ENCODE results near the gene FAM83E.
"Not testable (repeated sequence)": the region's sequence is repeated elsewhere in the genome, so short reads cannot be mapped to it uniquely, and the experiment has no call there.

The FAM83E gene

DNA sequence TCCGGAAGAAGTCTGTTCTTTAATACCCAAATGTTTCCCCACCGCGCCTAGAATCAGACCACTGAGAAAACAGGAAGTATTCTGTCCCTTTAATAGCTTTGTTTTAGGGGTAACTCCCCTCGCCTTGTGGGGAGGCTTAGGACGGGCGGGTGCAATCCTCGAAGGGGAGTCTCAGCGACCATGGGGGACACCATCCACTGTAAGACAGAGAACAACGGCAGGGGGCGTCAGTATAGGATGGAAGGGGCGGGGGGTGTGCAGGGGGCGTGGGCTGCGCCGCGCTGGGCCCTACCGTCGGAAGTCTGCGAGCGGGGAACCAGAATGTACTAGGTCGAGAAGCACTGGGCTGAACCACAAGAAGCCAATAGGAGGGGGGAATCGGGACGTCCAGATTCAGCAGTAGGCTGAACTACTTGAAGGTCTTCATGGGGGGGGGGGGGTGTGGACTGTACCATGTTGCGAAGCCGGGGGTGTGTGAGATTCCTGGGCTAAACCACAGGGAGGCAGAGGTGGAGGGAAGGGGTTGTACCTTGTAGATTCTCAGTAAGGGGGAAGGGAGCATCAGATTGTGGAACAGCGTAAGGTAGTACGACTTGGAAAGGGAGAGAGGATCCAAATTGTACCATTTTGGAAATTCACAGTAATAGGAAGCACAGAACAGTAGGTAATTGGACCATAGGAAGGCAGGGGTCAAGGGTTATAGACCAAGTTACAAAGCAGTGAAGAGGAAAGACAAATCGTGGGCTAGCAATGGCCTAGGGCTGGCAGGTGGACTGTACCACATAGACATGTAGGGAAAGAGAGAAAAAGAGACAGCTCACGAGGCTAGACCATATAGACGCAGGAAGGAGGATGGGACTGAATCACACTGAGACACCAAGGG is 23.3 kb upstream of the FAM83E start:
- Histone ChIP-seq H3K4me1 (ENCODE audit: control insufficient read depth, insufficient read depth, low read length) (peaks cover 37% of the 10 kb centered on the region), H3K36me3 (ENCODE audit: control insufficient read depth, insufficient read depth, low read length) (peaks cover under 1% of the 10 kb centered on the region), H3K27me3 (ENCODE audit: control insufficient read depth, insufficient read depth, low read length) (no peaks in the 10 kb centered on the region), H3K9ac (ENCODE audit: low read length) (peak overlapping the region; percentile 92), H3K4me3 (ENCODE audit: low read length) (peak overlapping the region; percentile 85), H3K9me3 (ENCODE audit: control insufficient read depth, low read length) (no peaks in the 10 kb centered on the region)

DNA sequence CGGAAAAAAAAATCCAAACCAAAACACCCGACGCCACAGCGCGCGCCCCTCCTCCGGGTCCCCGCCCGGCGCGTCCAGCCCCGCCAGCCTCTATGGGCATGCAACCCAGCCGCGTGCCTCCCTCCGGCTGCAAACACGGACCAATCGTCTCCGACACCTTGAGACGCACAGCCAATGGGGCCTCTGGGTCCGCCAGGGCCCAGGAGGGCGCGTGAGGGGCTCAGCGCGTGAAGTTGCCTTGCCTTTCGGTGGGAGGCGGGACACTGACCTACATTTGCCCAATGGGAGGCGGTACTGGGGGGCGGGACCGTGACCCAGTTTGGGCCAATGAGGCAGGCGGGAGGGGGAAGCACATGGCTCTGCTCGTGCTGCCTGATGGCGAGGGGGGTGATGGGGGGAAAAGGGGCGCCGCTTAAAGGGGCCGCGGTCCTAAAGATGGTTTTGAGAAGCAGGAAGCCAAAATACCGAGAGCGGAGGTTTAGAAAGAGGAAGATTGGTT is 22.6 kb upstream of the FAM83E start:
- Histone ChIP-seq H3K36me3 (ENCODE audit: control insufficient read depth, insufficient read depth, low read length) (peaks cover 3% of the 10 kb centered on the region), H3K27me3 (ENCODE audit: control insufficient read depth, insufficient read depth, low read length) (no peaks in the 10 kb centered on the region), H3K9me3 (ENCODE audit: control insufficient read depth, low read length) (no peaks in the 10 kb centered on the region), H3K4me3 (ENCODE audit: low read length) (peak overlapping the region; percentile 85), H3K9ac (ENCODE audit: low read length) (peak overlapping the region; percentile 92), H3K4me1 (ENCODE audit: control insufficient read depth, insufficient read depth, low read length) (peaks cover 44% of the 10 kb centered on the region)

DNA sequence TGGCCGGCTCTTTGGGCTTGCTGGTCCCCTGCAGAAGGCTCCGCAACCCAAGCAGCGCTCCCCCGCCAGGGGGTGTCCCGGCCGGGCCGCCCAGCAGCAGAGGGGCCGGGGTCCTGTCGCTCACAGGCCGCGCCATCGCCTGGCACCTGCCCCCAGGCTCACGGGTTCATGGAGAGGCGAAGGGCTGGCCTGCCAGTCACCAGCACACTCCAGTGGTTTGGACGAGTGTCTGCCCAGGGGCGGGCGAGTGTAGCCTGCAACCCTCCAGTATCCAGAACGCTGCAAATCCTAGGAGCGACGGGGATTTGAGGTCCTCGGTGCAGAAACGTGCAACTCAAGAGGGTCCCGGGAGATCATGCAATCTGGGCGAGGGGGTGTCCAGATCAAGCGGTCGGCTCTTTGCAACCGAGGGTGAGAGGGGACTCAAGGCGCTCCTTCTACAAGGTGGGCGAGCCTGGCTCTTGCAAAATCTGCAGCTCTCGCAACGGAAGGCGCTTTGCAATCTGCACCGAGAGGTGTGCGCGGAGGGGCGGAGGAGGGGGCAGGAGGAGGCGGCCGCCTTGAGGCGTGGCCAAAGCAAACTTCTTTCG is 22.1 kb upstream of the FAM83E start, which contains the start of gene DBP:
Gene DBP (minus strand): TSS at position 521 of the 590 bp plus-strand sequence. CDS start 385 bp downstream, at position 136.
- H3K9me3 ChIP-seq (ENCODE audit: control insufficient read depth, low read length), result no peaks in the 10 kb centered on the region
- H3K4me1 ChIP-seq (ENCODE audit: control insufficient read depth, insufficient read depth, low read length), result peaks cover 46% of the 10 kb centered on the region
- H3K27me3 ChIP-seq (ENCODE audit: control insufficient read depth, insufficient read depth, low read length), result no peaks in the 10 kb centered on the region
- peak within 1 kb of the TSS; percentile 85 for H3K4me3 ChIP-seq (ENCODE audit: low read length)
- H3K36me3 ChIP-seq (ENCODE audit: control insufficient read depth, insufficient read depth, low read length), result peaks cover 3% of the 10 kb centered on the region
- H3K9ac ChIP-seq (ENCODE audit: low read length), result peak within 1 kb of the TSS; percentile 92

DNA sequence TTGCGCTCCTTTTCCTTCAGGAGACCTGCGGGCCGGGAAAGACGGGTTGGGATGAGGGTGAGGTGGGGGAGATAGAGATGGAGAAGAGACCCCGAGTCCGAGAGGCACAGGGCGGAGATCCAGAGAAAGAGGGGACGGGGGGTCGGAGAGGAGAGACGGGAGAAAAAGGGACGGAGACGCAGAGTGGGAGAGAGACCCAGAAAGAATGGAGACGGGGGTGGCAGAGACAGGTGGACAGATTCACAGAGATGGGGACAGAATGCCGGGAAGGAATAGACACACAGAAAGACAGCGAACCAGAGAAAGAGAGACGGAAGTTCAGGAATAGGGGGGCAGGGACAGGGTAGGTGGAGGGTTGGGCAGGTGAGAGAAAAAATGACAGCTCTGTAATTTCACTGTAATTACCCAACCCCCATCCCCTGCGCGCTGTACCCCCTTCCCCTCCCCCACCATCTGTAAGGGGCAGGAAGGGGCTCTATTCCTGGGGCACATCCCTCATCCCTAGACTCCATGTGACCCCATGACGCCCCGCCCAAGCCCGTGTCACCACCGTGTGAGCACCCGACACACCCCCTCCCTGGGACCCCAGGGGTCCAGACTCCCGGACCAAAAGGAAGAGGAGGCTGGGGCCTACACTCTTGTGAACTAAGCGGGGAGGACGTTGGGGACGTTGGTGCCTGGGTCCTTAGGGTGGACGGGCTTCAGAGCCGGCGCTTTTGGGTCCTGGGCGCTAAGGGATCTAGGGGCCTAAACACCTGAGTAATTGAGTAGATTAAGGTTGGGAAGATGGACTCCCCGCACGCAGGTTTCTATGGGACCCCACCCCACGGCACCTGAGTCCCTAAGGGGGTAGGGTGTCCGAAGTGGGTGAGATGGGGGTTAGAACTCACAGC is 21.3 kb upstream of the FAM83E start:
- H3K4me1 ChIP-seq (ENCODE audit: control insufficient read depth, insufficient read depth, low read length), result peaks cover 51% of the 10 kb centered on the region
- H3K9ac ChIP-seq (ENCODE audit: low read length), result peak overlapping the region; percentile 80

DNA sequence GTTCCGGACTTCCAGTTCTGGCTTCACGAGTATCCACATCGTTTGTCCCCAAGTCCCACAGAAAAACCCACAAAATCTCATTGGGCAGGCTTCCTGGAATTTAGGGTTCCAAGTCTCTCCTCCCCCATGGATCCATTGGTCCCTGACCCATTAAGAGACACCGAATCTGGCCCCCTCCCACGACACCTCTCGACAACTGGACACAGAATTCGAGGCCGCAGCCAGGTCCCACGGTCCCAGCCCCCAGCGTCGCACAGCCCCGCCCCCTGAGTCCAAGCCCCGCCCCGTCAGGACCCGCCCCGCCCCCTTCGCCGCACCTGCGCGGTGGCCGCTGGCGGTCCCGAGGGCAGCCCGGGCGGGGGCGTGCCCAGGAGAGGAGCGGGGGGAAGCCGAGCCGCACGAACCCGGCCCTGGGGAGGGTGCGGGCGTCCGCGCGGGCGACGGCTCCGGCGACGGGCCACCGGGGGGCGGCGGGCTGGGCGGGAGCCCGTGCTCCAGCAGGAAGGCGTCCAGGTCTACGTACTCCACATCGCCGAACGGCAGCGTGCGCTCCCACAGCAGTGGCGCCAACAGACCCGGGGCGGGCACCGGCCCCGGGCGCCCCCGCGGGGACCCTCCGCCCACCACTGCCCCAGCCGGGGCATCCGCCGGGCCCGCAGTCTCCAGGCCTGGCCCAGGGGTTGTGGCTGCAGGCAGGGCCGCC is 20.5 kb upstream of the FAM83E start:
- peak overlapping the region; percentile 80 for H3K9ac ChIP-seq (ENCODE audit: low read length)
- H3K4me1 ChIP-seq (ENCODE audit: control insufficient read depth, insufficient read depth, low read length), result peaks cover 59% of the 10 kb centered on the region
- peak overlapping the region; percentile 44 for H3K4me3 ChIP-seq (ENCODE audit: low read length)
- H3K27me3 ChIP-seq (ENCODE audit: control insufficient read depth, insufficient read depth, low read length), result no peaks in the 10 kb centered on the region
- H3K36me3 ChIP-seq (ENCODE audit: control insufficient read depth, insufficient read depth, low read length), result peaks cover 3% of the 10 kb centered on the region
- no peaks in the 10 kb centered on the region for H3K9me3 ChIP-seq (ENCODE audit: control insufficient read depth, low read length)

More for the DNA sequence above, 21.3 kb upstream of the FAM83E start:
- Histone ChIP-seq H3K36me3 (ENCODE audit: control insufficient read depth, insufficient read depth, low read length) (peaks cover 3% of the 10 kb centered on the region), H3K27me3 (ENCODE audit: control insufficient read depth, insufficient read depth, low read length) (no peaks in the 10 kb centered on the region), H3K9me3 (ENCODE audit: control insufficient read depth, low read length) (no peaks in the 10 kb centered on the region), H3K4me3 (ENCODE audit: low read length) (peak overlapping the region; percentile 44)

DNA sequence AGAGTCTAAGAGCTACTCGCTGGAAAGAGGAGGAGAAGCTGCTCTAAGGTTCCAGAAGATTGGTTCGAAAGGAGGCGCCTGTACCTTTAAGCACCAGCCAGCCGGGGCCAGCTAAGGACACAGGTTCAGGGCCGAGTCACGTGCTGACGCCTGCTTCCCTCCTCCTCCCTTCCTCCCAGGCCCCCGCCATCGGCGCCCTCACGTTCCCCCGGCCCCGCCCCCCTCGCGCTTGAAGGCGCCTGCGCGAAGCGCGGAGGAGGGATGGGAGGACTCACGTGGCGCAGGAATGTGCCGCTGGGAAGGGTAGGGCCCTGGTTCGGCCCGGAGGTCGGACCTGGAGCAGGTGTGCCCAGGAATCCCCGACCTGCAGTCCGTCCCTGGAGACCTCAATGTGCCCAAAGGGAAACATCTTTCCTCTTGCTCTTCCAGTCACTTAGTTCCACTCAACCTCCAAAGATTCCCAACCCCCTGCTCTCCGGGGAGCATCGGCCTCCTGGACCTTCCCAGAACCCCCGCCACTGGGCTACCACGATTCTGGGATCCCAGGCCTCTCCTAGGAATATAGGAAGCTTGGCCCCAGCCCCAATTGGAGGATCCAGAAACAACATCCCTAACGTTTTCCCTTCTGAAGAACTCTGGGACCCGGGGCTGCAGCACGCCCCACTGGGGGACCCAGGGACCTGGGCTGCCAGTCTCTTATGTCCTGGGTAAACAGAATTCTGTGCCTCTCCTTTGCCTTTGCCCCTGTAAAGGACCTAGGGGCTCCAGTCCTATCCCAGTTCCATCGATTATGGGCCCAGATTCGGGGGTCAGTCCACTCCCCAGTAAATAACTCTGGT is 19.8 kb upstream of the FAM83E start:
- H3K4me1 ChIP-seq (ENCODE audit: control insufficient read depth, insufficient read depth, low read length), result peaks cover 63% of the 10 kb centered on the region
- H3K9ac ChIP-seq (ENCODE audit: low read length), result peak overlapping the region; percentile 49
- peak overlapping the region; percentile 12 for H3K4me3 ChIP-seq (ENCODE audit: low read length)
- no peaks in the 10 kb centered on the region for H3K27me3 ChIP-seq (ENCODE audit: control insufficient read depth, insufficient read depth, low read length)
- peaks cover 3% of the 10 kb centered on the region for H3K36me3 ChIP-seq (ENCODE audit: control insufficient read depth, insufficient read depth, low read length)
- no peaks in the 10 kb centered on the region for H3K9me3 ChIP-seq (ENCODE audit: control insufficient read depth, low read length)

DNA sequence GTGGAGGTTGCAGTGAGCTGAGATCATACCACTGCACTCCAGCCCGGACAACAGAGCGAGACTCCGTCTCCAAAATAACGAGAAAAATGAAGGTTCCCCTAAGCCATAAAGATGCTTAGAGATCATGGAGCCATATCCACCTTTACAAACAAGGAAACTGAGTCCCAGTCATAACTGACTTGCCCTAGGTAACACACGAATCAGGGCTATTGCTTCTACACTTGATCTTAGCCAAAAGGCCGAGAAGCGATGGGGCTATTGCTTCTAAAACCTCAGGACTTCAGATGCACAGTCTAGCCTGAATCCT is 19.1 kb upstream of the FAM83E start:
- no peaks in the 10 kb centered on the region for H3K9me3 ChIP-seq (ENCODE audit: control insufficient read depth, low read length)
- H3K4me3 ChIP-seq (ENCODE audit: low read length), result peak overlapping the region; percentile 12
- peak overlapping the region; percentile 10 for H3K9ac ChIP-seq (ENCODE audit: low read length)

DNA sequence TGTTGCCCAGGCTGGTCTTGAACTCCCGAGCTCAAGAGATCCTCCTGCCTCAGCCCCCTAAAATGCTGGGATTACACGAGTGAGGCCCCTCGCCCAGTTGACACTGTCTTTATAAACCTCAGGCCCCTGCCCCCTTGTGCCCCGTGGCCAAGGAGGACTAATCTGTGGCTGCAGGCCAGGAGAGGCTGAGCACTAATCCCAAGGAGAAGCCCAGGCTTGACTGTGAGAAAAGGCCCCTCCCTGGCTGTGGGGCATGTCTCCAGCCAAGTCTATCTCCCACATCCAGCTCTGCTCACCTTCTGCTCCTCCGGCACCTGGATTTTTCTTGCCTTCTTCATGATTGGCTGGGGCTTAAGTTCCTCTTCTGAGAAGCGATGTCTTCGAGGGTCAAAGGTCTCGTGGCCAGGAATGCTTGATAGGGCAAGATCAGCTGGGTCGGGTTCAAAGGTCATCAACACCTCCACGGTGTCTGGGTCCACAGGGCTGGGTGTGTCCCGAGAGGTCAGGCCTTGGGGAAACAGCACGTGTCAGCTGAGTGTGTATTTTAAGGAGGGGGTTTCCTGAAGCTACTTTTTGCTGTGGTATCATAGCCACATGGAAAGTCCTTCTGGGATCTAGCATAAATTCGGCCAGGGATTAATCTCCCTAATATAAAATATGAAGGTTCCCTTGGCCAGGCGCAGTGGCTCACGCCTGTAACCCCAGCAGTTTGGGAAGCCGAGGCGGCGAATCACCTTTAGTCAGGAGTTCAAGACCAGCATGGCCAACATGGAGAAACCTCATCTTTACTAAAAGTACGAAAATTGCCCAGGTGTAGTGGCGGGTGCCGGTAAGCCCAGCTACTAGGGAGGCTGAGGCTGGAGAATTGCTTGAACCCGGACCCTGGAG is 18.5 kb upstream of the FAM83E start:
- H3K9ac ChIP-seq (ENCODE audit: low read length), result peak overlapping the region; percentile 10
- peak overlapping the region; percentile 12 for H3K4me3 ChIP-seq (ENCODE audit: low read length)
- peaks cover 3% of the 10 kb centered on the region for H3K36me3 ChIP-seq (ENCODE audit: control insufficient read depth, insufficient read depth, low read length)
- H3K4me1 ChIP-seq (ENCODE audit: control insufficient read depth, insufficient read depth, low read length), result peaks cover 66% of the 10 kb centered on the region
- H3K27me3 ChIP-seq (ENCODE audit: control insufficient read depth, insufficient read depth, low read length), result no peaks in the 10 kb centered on the region
- no peaks in the 10 kb centered on the region for H3K9me3 ChIP-seq (ENCODE audit: control insufficient read depth, low read length)

More for the DNA sequence above, 19.1 kb upstream of the FAM83E start:
- H3K4me1 ChIP-seq (ENCODE audit: control insufficient read depth, insufficient read depth, low read length), result peaks cover 66% of the 10 kb centered on the region
- peaks cover 3% of the 10 kb centered on the region for H3K36me3 ChIP-seq (ENCODE audit: control insufficient read depth, insufficient read depth, low read length)
- H3K27me3 ChIP-seq (ENCODE audit: control insufficient read depth, insufficient read depth, low read length), result no peaks in the 10 kb centered on the region

DNA sequence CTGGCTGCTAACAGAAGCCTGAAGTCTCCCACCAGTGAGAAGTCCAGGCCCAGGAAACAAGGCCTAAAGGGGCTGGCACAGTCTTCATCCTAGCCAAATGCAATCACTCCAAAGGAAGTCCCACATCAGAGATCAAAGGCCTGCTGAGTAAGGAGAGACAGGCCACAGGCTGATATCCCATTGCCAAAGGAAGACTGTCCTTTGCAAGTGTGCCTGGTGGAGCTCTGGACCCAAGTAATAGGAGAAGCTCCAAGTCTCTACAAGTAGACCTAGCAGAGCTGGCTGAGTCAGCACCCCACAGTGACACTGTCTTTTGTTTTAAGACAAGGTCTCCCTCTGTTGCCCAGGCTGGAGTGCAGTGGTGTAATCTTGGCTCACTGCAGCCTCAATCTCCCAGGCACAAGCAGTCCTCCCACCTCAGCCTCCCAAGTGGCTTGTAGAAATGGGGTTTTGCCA is 17.8 kb upstream of the FAM83E start:
- H3K27me3 ChIP-seq (ENCODE audit: control insufficient read depth, insufficient read depth, low read length), result no peaks in the 10 kb centered on the region
- H3K4me1 ChIP-seq (ENCODE audit: control insufficient read depth, insufficient read depth, low read length), result peaks cover 69% of the 10 kb centered on the region
- no peaks in the 10 kb centered on the region for H3K9me3 ChIP-seq (ENCODE audit: control insufficient read depth, low read length)
- peaks cover 3% of the 10 kb centered on the region for H3K36me3 ChIP-seq (ENCODE audit: control insufficient read depth, insufficient read depth, low read length)
- no peak overlapping the region for H3K4me3 ChIP-seq (ENCODE audit: low read length)
- no peak overlapping the region for H3K9ac ChIP-seq (ENCODE audit: low read length)

DNA sequence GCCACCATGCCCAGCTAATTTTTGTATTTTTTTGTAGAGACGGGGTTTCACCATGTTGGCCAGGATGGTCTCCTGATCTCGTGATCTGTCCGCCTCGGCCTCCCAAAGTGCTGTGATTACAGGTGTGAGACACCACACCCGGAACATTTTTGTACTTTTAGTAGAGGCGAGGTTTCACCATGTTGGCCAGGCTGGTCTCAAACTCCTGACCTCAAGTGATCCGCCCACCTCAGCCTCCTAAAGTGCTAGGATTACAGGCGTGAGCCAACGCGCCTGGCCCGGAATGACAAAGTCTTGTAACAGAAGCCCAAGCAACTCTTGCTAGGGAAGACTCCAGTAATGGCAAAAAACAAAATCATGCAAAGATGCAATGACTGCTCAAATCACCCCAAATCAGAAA is 17.4 kb upstream of the FAM83E start:
- not testable (repeated sequence) for H3K4me3 ChIP-seq (ENCODE audit: low read length); H3K36me3 ChIP-seq (ENCODE audit: control insufficient read depth, insufficient read depth, low read length); H3K9me3 ChIP-seq (ENCODE audit: control insufficient read depth, low read length); H3K27me3 ChIP-seq (ENCODE audit: control insufficient read depth, insufficient read depth, low read length); H3K9ac ChIP-seq (ENCODE audit: low read length)
- H3K4me1 ChIP-seq (ENCODE audit: control insufficient read depth, insufficient read depth, low read length), result peaks cover 74% of the 10 kb centered on the region

All from mucosa of stomach (tissue), 1 donor.